CD8-positive, alpha-beta memory T cell (primary cell): ENCODE measurements around the gene SLC9A1. TPM values are rescaled to one million over a fixed set of nuclear protein-coding genes. Genes with fewer than 3 reads are reported as not detected.

ENCODE experiments used
- CTCF ChIA-PET: fragments of 350-600 bp; sonication (Branson Sonifier 250); formaldehyde crosslinking; loops from one replicate; lab custom pipeline; 2021; ENCODE audit warnings: antibody characterized with exemption; lab: Charles Lee
- POLR2A ChIA-PET: fragments of 350-600 bp; sonication (Branson Sonifier 250); formaldehyde crosslinking; loops from one replicate; lab custom pipeline; 2021; ENCODE audit warnings: antibody characterized with exemption; lab: Charles Lee
- DNase-seq, 5 donors: peaks; one replicate each; pipeline versions ENCODE4 v3.0.0 to v3.0.0-alpha.2; 2020 to 2022; ENCODE audit warnings: mixed read lengths in 1 of 5
- H3K27ac ChIP-seq: one replicate; pipeline ENCODE4 v1.7.0; 2013; ENCODE audit warnings: low read depth, mild to moderate bottlenecking, low read length, moderate library complexity
- H3K27me3 ChIP-seq: 2 replicates; pipeline ENCODE4 v1.7.0; 2013; ENCODE audit warnings: low read length, mild to moderate bottlenecking; ENCODE audit not compliant: insufficient read depth, poor library complexity, severe bottlenecking
- H3K36me3 ChIP-seq: 2 replicates; pipeline ENCODE4 v1.7.0; 2013; ENCODE audit warnings: mild to moderate bottlenecking, low read length, moderate library complexity; ENCODE audit not compliant: insufficient read depth
- H3K4me1 ChIP-seq: 2 replicates; pipeline ENCODE4 v1.7.0; 2013; ENCODE audit warnings: mild to moderate bottlenecking, low read length, moderate library complexity; ENCODE audit not compliant: insufficient read depth
- H3K4me3 ChIP-seq: 2 replicates; pipeline ENCODE4 v1.7.0; 2013; ENCODE audit warnings: mild to moderate bottlenecking, low read length
- H3K9me3 ChIP-seq: 2 replicates; pipeline ENCODE4 v1.7.0; 2013; ENCODE audit warnings: mild to moderate bottlenecking, low read length
- H3K27ac Mint-ChIP-seq, 8 donors: one replicate each; pipeline ENCODE4 v1.8.0; 2020 to 2021; ENCODE audit warnings: mixed read lengths in 8 of 8, mild to moderate bottlenecking in 6 of 8, inconsistent platforms in 3 of 8, moderate library complexity in 3 of 8
- H3K27me3 Mint-ChIP-seq, 2 donors: one replicate each; pipeline ENCODE4 v1.8.0; 2020 to 2021; ENCODE audit warnings: mixed read lengths in 2 of 2, mild to moderate bottlenecking in 1 of 2, moderate library complexity in 1 of 2
- H3K36me3 Mint-ChIP-seq, 3 donors: one replicate each; pipeline ENCODE4 v1.8.0; 2020 to 2021; ENCODE audit warnings: mixed read lengths in 3 of 3, inconsistent platforms in 1 of 3, mild to moderate bottlenecking in 1 of 3
- H3K4me1 Mint-ChIP-seq, 3 donors: one replicate each; pipeline ENCODE4 v1.8.0; 2020 to 2021; ENCODE audit warnings: mixed read lengths in 3 of 3, inconsistent platforms in 1 of 3, mild to moderate bottlenecking in 1 of 3
- H3K4me3 Mint-ChIP-seq, 7 donors: one replicate each; pipeline ENCODE4 v1.8.0; 2020 to 2021; ENCODE audit warnings: mixed read lengths in 7 of 7, mild to moderate bottlenecking in 6 of 7, moderate library complexity in 4 of 7, inconsistent platforms in 2 of 7
- H3K9me3 Mint-ChIP-seq, 5 donors: one replicate each; pipeline ENCODE4 v1.8.0; 2020 to 2022; ENCODE audit warnings: mixed read lengths in 5 of 5, mild to moderate bottlenecking in 3 of 5, moderate library complexity in 2 of 5, inconsistent platforms in 1 of 5
- polyA plus RNA-seq: library from polyadenylated mRNA; unstranded; fragments of 300-500 nt; fragmentation: Illumina TruSeq; gene quantifications from one replicate; pipeline ENCODE4 v1.2.3, GENCODE V29; 2021
- total RNA-seq, 2 experiments: library from RNA; stranded (reverse); gene quantifications; one replicate each; pipeline ENCODE4 v1.2.3, GENCODE V29; 2021

Gene SLC9A1
- total and polyA plus RNA-seq, 3 experiments from 2014 or later, result 15.3 to 24.8 (median 23.9) TPM

- H3K27ac Mint-ChIP-seq, result peak overlapping the region; percentile 55 to 95 (median 88)
- H3K4me3 Mint-ChIP-seq, result peak overlapping the region in 5 of 7 donors; percentile 49 to 76 (median 62)
- H3K4me3 ChIP-seq, result peak overlapping the region; percentile 39
- peaks cover 44% of the 10 kb centered on the region for H3K4me1 ChIP-seq
- no peaks in the 10 kb centered on the region for H3K27me3 ChIP-seq
- no peaks in the 10 kb centered on the region for H3K27me3 Mint-ChIP-seq
- H3K4me1 Mint-ChIP-seq, result peaks cover 40 to 66% (median 56%) of the 10 kb centered on the region in 3 donors
- peaks cover 0 to 10% (median 2%) of the 10 kb centered on the region in 3 donors for H3K36me3 Mint-ChIP-seq
- peak; percentile 46 to 80 (median 59) for DNase-seq
- no peaks in the 10 kb centered on the region for H3K9me3 Mint-ChIP-seq
- H3K36me3 ChIP-seq, result no peaks in the 10 kb centered on the region
- POLR2A ChIA-PET, result interaction anchor here (0.6 to 2.0 kb wide), 5 partner anchors 24 to 366 kb away, joined by 3 to 18 read pairs (median 7); partner anchors contain the start of gene SLC9A1
- CTCF ChIA-PET, result interaction anchor here (0.8 to 3.5 kb wide), 30 partner anchors 9 to 283 kb away, joined by 3 to 38 read pairs (median 4); partner anchors contain the start of gene SLC9A1
- peak overlapping the region; percentile 35 for H3K27ac ChIP-seq
- H3K9me3 ChIP-seq, result no peaks in the 10 kb centered on the region
Measured at GRCh38 chr1:27111626-27112573, 43.0 kb downstream of the SLC9A1 start.

GRCh38 chr1:27109103-27109822, 45.7 kb downstream of the SLC9A1 start:
- Mint-ChIP-seq H3K27ac (peak overlapping the region in 7 of 8 donors; percentile 61 to 94 (median 72)), H3K9me3 (no peaks in the 10 kb centered on the region), H3K4me3 (peak overlapping the region in 3 of 7 donors; percentile 9 to 53 (median 38)), H3K36me3 (peaks cover 0 to 27% (median 2%) of the 10 kb centered on the region in 3 donors), H3K4me1 (peaks cover 31 to 41% (median 35%) of the 10 kb centered on the region in 3 donors), H3K27me3 (no peaks in the 10 kb centered on the region)
- no peak overlapping the region for H3K27ac ChIP-seq
- POLR2A ChIA-PET, result interaction anchor here (1.1 kb wide), 1 partner anchor 45 kb away, joined by 3 read pairs; the partner anchor contains the start of gene SLC9A1
- no peaks in the 10 kb centered on the region for H3K36me3 ChIP-seq
- no peaks in the 10 kb centered on the region for H3K27me3 ChIP-seq
- CTCF ChIA-PET, result interaction anchor here (0.7 to 1.5 kb wide), 4 partner anchors 63 to 189 kb away, joined by 3 to 5 read pairs (median 4); no protein-coding TSS in a partner anchor
- H3K4me1 ChIP-seq, result peaks cover 31% of the 10 kb centered on the region
- H3K9me3 ChIP-seq, result no peaks in the 10 kb centered on the region
- H3K4me3 ChIP-seq, result no peak overlapping the region
- DNase-seq, result no peak

GRCh38 chr1:27108588-27108987, 46.3 kb downstream of the SLC9A1 start:
- POLR2A ChIA-PET, result interaction anchor here (1.1 kb wide), 1 partner anchor 46 kb away, joined by 3 read pairs; the partner anchor contains the start of gene SLC9A1
- CTCF ChIA-PET, result interaction anchor here (0.8 to 1.5 kb wide), 3 partner anchors 62 to 190 kb away, joined by 3 to 5 read pairs (median 4); no protein-coding TSS in a partner anchor

GRCh38 chr1:27106561-27107323, 48.2 kb downstream of the SLC9A1 start:
- ChIA-PET CTCF (no interaction called here), POLR2A (no interaction called here)
- Histone ChIP-seq H3K27ac (no peak overlapping the region), H3K4me1 (peaks cover 12% of the 10 kb centered on the region), H3K4me3 (no peak overlapping the region), H3K9me3 (no peaks in the 10 kb centered on the region), H3K27me3 (no peaks in the 10 kb centered on the region), H3K36me3 (no peaks in the 10 kb centered on the region)
- Mint-ChIP-seq H3K27ac (peak overlapping the region in 3 of 8 donors; percentile 15 to 55 (median 36)), H3K27me3 (no peaks in the 10 kb centered on the region), H3K9me3 (no peaks in the 10 kb centered on the region), H3K36me3 (peaks cover 0 to 25% (median 2%) of the 10 kb centered on the region in 3 donors), H3K4me3 (no peak overlapping the region), H3K4me1 (peaks cover 11 to 19% (median 13%) of the 10 kb centered on the region in 3 donors)
- DNase-seq, result no peak

More at GRCh38 chr1:27108588-27108987, 46.3 kb downstream of the SLC9A1 start:
- H3K4me1 ChIP-seq, result peaks cover 24% of the 10 kb centered on the region
- no peak for DNase-seq
- no peaks in the 10 kb centered on the region for H3K9me3 ChIP-seq
- H3K4me3 ChIP-seq, result no peak overlapping the region
- H3K36me3 ChIP-seq, result no peaks in the 10 kb centered on the region
- H3K27me3 ChIP-seq, result no peaks in the 10 kb centered on the region
- no peak overlapping the region for H3K27ac ChIP-seq
- Mint-ChIP-seq H3K27ac (peak overlapping the region in 2 of 8 donors; percentile 83 to 86), H3K4me3 (no peak overlapping the region), H3K9me3 (no peaks in the 10 kb centered on the region), H3K4me1 (peaks cover 24 to 34% (median 28%) of the 10 kb centered on the region in 3 donors), H3K27me3 (no peaks in the 10 kb centered on the region), H3K36me3 (peaks cover 0 to 28% (median 2%) of the 10 kb centered on the region in 3 donors)

GRCh38 chr1:27105018-27105417, 49.9 kb downstream of the SLC9A1 start:
- Histone ChIP-seq H3K36me3 (no peaks in the 10 kb centered on the region), H3K9me3 (no peaks in the 10 kb centered on the region), H3K4me3 (no peak overlapping the region), H3K27me3 (no peaks in the 10 kb centered on the region), H3K4me1 (peaks cover 5% of the 10 kb centered on the region), H3K27ac (no peak overlapping the region)
- Mint-ChIP-seq H3K4me3 (no peak overlapping the region), H3K27ac (peak overlapping the region in 4 of 8 donors; percentile 69 to 88 (median 71)), H3K4me1 (peaks cover 5 to 8% (median 8%) of the 10 kb centered on the region in 3 donors), H3K27me3 (no peaks in the 10 kb centered on the region), H3K36me3 (peaks cover 0 to 35% (median 2%) of the 10 kb centered on the region in 3 donors), H3K9me3 (no peaks in the 10 kb centered on the region)
- ChIA-PET POLR2A (no interaction called here), CTCF (interaction anchor here (1.2 to 6.2 kb wide), 2 partner anchors 50 to 180 kb away, joined by 3 to 85 read pairs; no protein-coding TSS in a partner anchor)
- no peak for DNase-seq

- H3K36me3 ChIP-seq, result no peaks in the 10 kb centered on the region
- H3K4me3 Mint-ChIP-seq, result no peak overlapping the region
- no peaks in the 10 kb centered on the region for H3K9me3 ChIP-seq
- DNase-seq, result no peak
- no peak overlapping the region for H3K4me3 ChIP-seq
- no peak overlapping the region for H3K27ac ChIP-seq
- no peaks in the 10 kb centered on the region for H3K27me3 Mint-ChIP-seq
- peaks cover 0 to 3% (median 2%) of the 10 kb centered on the region in 3 donors for H3K4me1 Mint-ChIP-seq
- peaks cover 0 to 41% (median 2%) of the 10 kb centered on the region in 3 donors for H3K36me3 Mint-ChIP-seq
- ChIA-PET CTCF (interaction anchor here (0.8 to 8.8 kb wide), 9 partner anchors 9 to 194 kb away, joined by 3 to 134 read pairs (median 7); partner anchors contain the start of gene SLC9A1), POLR2A (no interaction called here)
- H3K4me1 ChIP-seq, result peaks cover 5% of the 10 kb centered on the region
- H3K27me3 ChIP-seq, result no peaks in the 10 kb centered on the region
- no peaks in the 10 kb centered on the region for H3K9me3 Mint-ChIP-seq
- H3K27ac Mint-ChIP-seq, result no peak overlapping the region
Measured at GRCh38 chr1:27103498-27103897, 51.4 kb downstream of the SLC9A1 start.
